K562 (cell line): ENCODE data around the gene CDKN1B. TPM values are rescaled to one million over a fixed set of nuclear protein-coding genes. Genes with fewer than 3 reads are reported as not detected.

Source experiments
- ATAC-seq: fragments of 200-7000 bp; cut with Tn5 transposase; 3 replicates; pipeline ENCODE4 v1.9.1; 2020; ENCODE audit warnings: moderate library complexity
- BruUV-seq: library from RNA; stranded (reverse); fragments of 400-500 nt; replicated peaks from 2 replicates; lab custom pipeline; 2021; lab: Mats Ljungman, UMichigan
- CTCF ChIA-PET: fragments of 300-600 bp; formaldehyde crosslinking; extraction: SDS; loops from one replicate; lab custom pipeline; 2021; ENCODE audit warnings: low intra/inter-chr PET ratio; lab: Yijun Ruan, JAX
- POLR2A ChIA-PET: fragments of 300-600, 350-650 bp; sonication (Branson Sonifier 250); formaldehyde crosslinking; extraction: SDS; loops from one replicate; lab custom pipeline; 2021; ENCODE audit warnings: antibody characterized with exemption, inconsistent platforms; lab: Yijun Ruan, JAX
- DNase-seq, 4 experiments: peaks; one replicate each; pipeline versions ENCODE4 v3.0.0 to v3.0.0-alpha.2; 2011 to 2018; ENCODE audit warnings: low spot score in 3 of 4, mixed read lengths in 3 of 4; ENCODE audit errors: extremely low read depth in 1 of 4
- FAIRE-seq: peaks from 2 replicates; lab custom pipeline; 2011; peaks lifted over from hg19 to GRCh38; lab: Jason Lieb, UNC
- H2AFZ ChIP-seq: 2 replicates; pipeline ENCODE4 v1.6.0; 2011; ENCODE audit warnings: low read depth, low read length, control low read depth, inconsistent platforms
- H3K27ac ChIP-seq: fragments of 200-600 bp; 3 replicates; pipeline ENCODE4 v1.8.0; 2011; ENCODE audit warnings: low read depth, mild to moderate bottlenecking, control low read depth, inconsistent platforms, low read length, moderate library complexity, mixed read lengths; ENCODE audit errors: extremely low read depth
- H3K27me3 ChIP-seq, 2 experiments: fragments of 300-600 bp in 1 of 2; 2 replicates in 1 of 2; 3 replicates in 1 of 2; pipeline versions ENCODE4 v1.6.0 to v1.8.0; 2011; ENCODE audit warnings: inconsistent platforms in 2 of 2, low read length in 2 of 2, mild to moderate bottlenecking in 1 of 2, mixed read lengths in 1 of 2, moderate library complexity in 1 of 2; ENCODE audit not compliant: control insufficient read depth in 2 of 2, insufficient read depth in 2 of 2
- H3K36me3 ChIP-seq: fragments of 300-600 bp; 3 replicates; pipeline ENCODE4 v1.8.0; 2011; ENCODE audit warnings: mild to moderate bottlenecking, low read length, inconsistent platforms; ENCODE audit not compliant: control insufficient read depth, insufficient read depth
- H3K4me1 ChIP-seq, 2 experiments: fragments of 200-600 bp in 1 of 2; replicated peaks in 1 of 2; 2 replicates in 1 of 2; 3 replicates in 1 of 2; pipeline versions ENCODE4 v1.5.1 to v1.8.0; 2011; ENCODE audit warnings: inconsistent platforms in 2 of 2, low read length in 2 of 2, mild to moderate bottlenecking in 1 of 2, mixed read lengths in 1 of 2, moderate library complexity in 1 of 2; ENCODE audit not compliant: control insufficient read depth in 2 of 2, insufficient read depth in 2 of 2
- H3K4me2 ChIP-seq: 2 replicates; pipeline ENCODE4 v1.6.1; 2011; ENCODE audit warnings: low read length, control low read depth, inconsistent platforms, mixed read lengths; ENCODE audit not compliant: insufficient read depth
- H3K4me3 ChIP-seq: fragments of 200-600 bp; sonication (generic), shearing (Covaris generic); 2 replicates; pipeline ENCODE4 v1.5.1; 2016; ENCODE audit warnings: control low read depth, inconsistent platforms
- H3K79me2 ChIP-seq: fragments of 200-600 bp; 3 replicates; pipeline ENCODE4 v1.8.0; 2011; ENCODE audit warnings: low read length, inconsistent platforms; ENCODE audit not compliant: control insufficient read depth, insufficient read depth
- H3K9ac ChIP-seq, 2 experiments: 2 replicates each; pipeline versions ENCODE4 v1.6.0 to v1.6.1; 2011; ENCODE audit warnings: low read depth in 2 of 2, low read length in 2 of 2, control low read depth in 1 of 2, inconsistent platforms in 1 of 2, mild to moderate bottlenecking in 1 of 2, mixed read lengths in 1 of 2; ENCODE audit not compliant: insufficient read depth in 1 of 2
- H3K9me1 ChIP-seq: one replicate; pipeline ENCODE4 v1.6.0; 2011; ENCODE audit warnings: inconsistent platforms, mild to moderate bottlenecking, low read length, moderate library complexity; ENCODE audit not compliant: control insufficient read depth, insufficient read depth
- H3K9me3 ChIP-seq: replicated peaks from 2 replicates; pipeline ENCODE4 v1.5.1; 2011; ENCODE audit warnings: low read depth, low read length, inconsistent platforms; ENCODE audit not compliant: control insufficient read depth, insufficient read depth
- H4K20me1 ChIP-seq: replicated peaks from 2 replicates; pipeline ENCODE4 v1.6.1; 2011; ENCODE audit warnings: low read length, inconsistent platforms, mixed read lengths; ENCODE audit not compliant: control insufficient read depth, insufficient read depth
- CLOCK ChIP-seq: fragments of 250-450 bp; sonication (Bioruptor Pico); IDR thresholded peaks from 2 replicates; pipeline ENCODE4 v1.4.0; 2020; ENCODE audit warnings: mild to moderate bottlenecking, moderate library complexity, borderline replicate concordance
- IFI16 ChIP-seq: fragments of 250-450 bp; sonication (Bioruptor Pico); IDR thresholded peaks from 2 replicates; pipeline ENCODE4 v2.1.2; 2022; ENCODE audit warnings: mild to moderate bottlenecking, inconsistent platforms
- KLF10 ChIP-seq: fragments of 250-450 bp; sonication (Bioruptor Pico); IDR thresholded peaks from 2 replicates; pipeline ENCODE4 v1.6.1; 2021; ENCODE audit warnings: matching md5 sums
- RCOR1 ChIP-seq, 2 experiments: IDR thresholded peaks; 2 replicates each; pipeline ENCODE4 v1.6.1; 2012; ENCODE audit warnings: low read depth in 2 of 2, low read length in 2 of 2, borderline replicate concordance in 1 of 2, improper control_type of control experiment in 1 of 2
- RUNX1 ChIP-seq: sonication (generic); IDR thresholded peaks from 2 replicates; pipeline ENCODE4 v1.6.1; 2016; ENCODE audit warnings: antibody characterized with exemption, low read depth
- SIX5 ChIP-seq, 2 experiments: IDR thresholded peaks; 2 replicates each; pipeline ENCODE4 v1.6.1; 2011; ENCODE audit warnings: low read length in 2 of 2, borderline replicate concordance in 1 of 2, low read depth in 1 of 2, mild to moderate bottlenecking in 1 of 2, moderate library complexity in 1 of 2; ENCODE audit not compliant: insufficient read depth in 1 of 2
- ZFP1 ChIP-seq: fragments of 450-650 bp; formaldehyde crosslinking; IDR thresholded peaks from 2 replicates; pipeline ENCODE4 v1.4.0; 2020; ENCODE audit warnings: mild to moderate bottlenecking, mixed read lengths
- ZNF354B ChIP-seq: fragments of 250-450 bp; sonication (Bioruptor Pico); IDR thresholded peaks from 2 replicates; pipeline ENCODE4 v1.4.0; 2020
- ZNF407 ChIP-seq: fragments of 450-650 bp; IDR thresholded peaks from 2 replicates; pipeline ENCODE4 v1.6.1; 2016; ENCODE audit warnings: low read depth
- ZNF655 ChIP-seq: fragments of 250-450 bp; sonication (Bioruptor Pico); IDR thresholded peaks from 2 replicates; pipeline ENCODE4 v1.5.0; 2021
- WGBS: fragments of 100-300 bp; shearing (Covaris generic); methylation state at CpG from one replicate; pipeline ENCODE4 v1.1.6; 2016; ENCODE audit warnings: low coverage, mixed read lengths; ENCODE audit not compliant: insufficient coverage; ENCODE audit errors: missing lambda C conversion rate; 5-methylcytosine and 5-hydroxymethylcytosine counted together
- in situ Hi-C: fragments of 300-500 bp; cut with MboI; formaldehyde crosslinking; loops from 4 replicates; pipeline ENCODE4 v1.15.0; 2018; ENCODE audit warnings: inconsistent platforms, mixed read lengths
- intact Hi-C: fragments of 100-400 bp; cut with micrococcal nuclease; formaldehyde crosslinking; loops from 2 replicates; pipeline ENCODE4 v1.14.2; 2022
- polyA plus RNA-seq, 8 experiments: library from polyadenylated mRNA; depleted of rRNA in 4 of 8; stranded (reverse) in 5 of 8; unstranded in 3 of 8; fragments of >200 nt; fragmentation: Nextera tagmentation in 2 of 8; fragmentation: Illumina TruSeq in 1 of 8; extraction: Ambion mirVana in 2 of 8; extraction: Trizol in 1 of 8; gene quantifications; 2 replicates each; pipeline versions ENCODE4 v1.2.1 to v1.2.3, GENCODE V29; 2011 to 2014; ENCODE audit warnings: inconsistent platforms in 1 of 8, missing spikeins in 1 of 8
- total RNA-seq, 7 experiments: library from RNA; depleted of rRNA in 6 of 7; stranded (reverse); fragments of >200 nt in 6 of 7; fragmentation: Illumina TruSeq in 2 of 7; extraction: Trizol in 2 of 7; gene quantifications; 2 replicates each; pipeline versions ENCODE4 v1.2.1 to v1.2.3, GENCODE V29; 2011 to 2021; ENCODE audit warnings: low replicate concordance in 1 of 7

Gene CDKN1B
- total and polyA plus RNA-seq, 9 of the 15 experiments (the other 6 are each of a cell fraction or from before 2014, with no cell fraction given) = 2.6 to 35.2 (median 15.5) TPM

GRCh38 chr12:12718381-12718759 is 1.2 kb downstream of the CDKN1B start:
- intact Hi-C loops (loop anchor here (10.0 kb wide), 1 partner anchor 364 kb away; the partner anchor contains the start of genes BORCS5 and MANSC1), in situ Hi-C loops (loop anchor here (25.0 kb wide), 1 partner anchor 1156 kb away; no protein-coding TSS in a partner anchor)
- peak overlapping the region; percentile 99 for H3K4me3 ChIP-seq
- no peaks in the 10 kb centered on the region for H3K9me1 ChIP-seq
- H3K9me3 ChIP-seq = no peaks in the 10 kb centered on the region
- H3K27ac ChIP-seq = peak overlapping the region; percentile 95
- peaks cover 72% of the 10 kb centered on the region for H3K79me2 ChIP-seq
- 0% methylated on average over 3 of the region's 9 CpGs for WGBS
- DNase-seq (no peak), FAIRE-seq (peak; percentile 57), ATAC-seq (peak; percentile 0; the same call in 2 of the 3 replicates)
- POLR2A ChIA-PET = interaction anchor here (0.7 to 1.2 kb wide), 4 partner anchors 17 to 369 kb away, joined by 3 to 9 read pairs (median 3); partner anchors contain the start of gene MANSC1
- no peaks in the 10 kb centered on the region for H4K20me1 ChIP-seq
- H3K4me1 ChIP-seq = peaks cover 13 to 25% of the 10 kb centered on the region in 2 experiments
- H3K9ac ChIP-seq = peak overlapping the region; percentile 94 to 98
- H3K36me3 ChIP-seq = peaks cover 36% of the 10 kb centered on the region
- peak overlapping the region; percentile 95 for H3K4me2 ChIP-seq
- no TSS peak for BruUV-seq
- no peak overlapping the region for H2AFZ ChIP-seq
- CTCF ChIA-PET = interaction anchor here (0.5 kb wide), 1 partner anchor 63 kb away, joined by 4 read pairs; no protein-coding TSS in a partner anchor
- H3K27me3 ChIP-seq = no peaks in the 10 kb centered on the region
- no peak for TF ChIP-seq IFI16 (CRISPR knock-in tag)
- no peak for TF ChIP-seq ZFP1 (CRISPR knock-in tag)
- TF ChIP-seq KLF10 (CRISPR knock-in tag) = no peak
- no peak for TF ChIP-seq ZNF354B (CRISPR knock-in tag)
- no peak for TF ChIP-seq SIX5 (IDR thresholded peaks at IDR 0.05; ENCODE audit: borderline replicate concordance in 1 of 2, insufficient read depth in 1 of 2, low read depth in 1 of 2, low read length in 2 of 2)
- no peak for TF ChIP-seq RCOR1 (IDR thresholded peaks at IDR 0.05; ENCODE audit: borderline replicate concordance in 1 of 2, low read depth in 2 of 2, low read length in 2 of 2)
- no peak for TF ChIP-seq ZNF407
- TF ChIP-seq ZNF655 (CRISPR knock-in tag) = no peak
- no peak for TF ChIP-seq RUNX1
- TF ChIP-seq CLOCK (CRISPR knock-in tag) = no peak
